HG02678 (cell line): ENCODE data around the gene AP4E1.
"Not testable (repeated sequence)": the region's sequence is repeated elsewhere in the genome, so short reads cannot be mapped to it uniquely, and the experiment has no call there.

Source experiments
- ATAC-seq: cut with Tn5 transposase; IDR thresholded peaks from one replicate; pipeline ENCODE4 v1.9.1; 2021; ENCODE audit warnings: mild to moderate bottlenecking, moderate library complexity; ENCODE audit not compliant: unreplicated experiment

The AP4E1 gene

DNA sequence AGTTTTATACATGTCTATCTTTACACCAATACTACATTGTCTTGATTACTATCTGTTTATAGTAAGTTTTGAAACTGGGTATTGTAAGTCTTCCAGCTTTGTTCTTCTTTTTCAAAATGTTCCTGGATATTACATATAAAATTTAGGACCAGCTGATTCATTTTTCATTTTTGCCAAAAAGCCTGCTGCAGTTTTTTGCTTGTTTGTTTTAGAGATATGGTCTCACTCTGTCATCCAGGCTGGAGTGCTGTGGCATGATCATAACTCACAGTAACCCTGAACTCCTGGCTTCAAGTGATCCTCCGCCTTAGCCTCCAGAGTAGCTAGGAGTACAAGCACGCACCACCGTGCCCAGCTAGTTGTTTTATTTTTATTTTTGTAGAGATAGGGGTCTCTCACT, 20.4 kb upstream of the AP4E1 start:
- ATAC-seq = no peak

- ATAC-seq = no peak
Measured at GRCh38 chr15:50889589-50889988, 18.9 kb upstream of the AP4E1 start.

DNA sequence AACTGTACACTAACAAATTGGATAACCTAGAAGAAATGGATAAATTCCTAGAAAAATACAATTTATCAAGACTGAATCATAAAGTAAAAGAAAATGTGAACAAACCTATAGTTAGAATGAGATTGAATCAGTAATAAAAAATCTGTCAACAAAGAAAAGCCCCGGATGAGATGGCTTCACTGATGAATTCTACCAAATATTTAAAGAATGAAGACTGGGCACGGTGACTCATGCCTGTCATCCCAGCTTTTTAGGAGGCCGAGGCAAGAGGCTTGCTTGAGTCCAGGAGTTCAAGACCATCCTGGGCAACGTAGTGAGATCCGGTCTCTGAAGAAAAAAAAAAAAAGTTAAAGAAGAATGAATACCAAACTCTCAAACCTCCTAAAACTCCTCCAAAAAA, 17.7 kb upstream of the AP4E1 start:
- no peak for ATAC-seq

- no peak for ATAC-seq
Measured at GRCh38 chr15:50891159-50891558, 17.3 kb upstream of the AP4E1 start.

DNA sequence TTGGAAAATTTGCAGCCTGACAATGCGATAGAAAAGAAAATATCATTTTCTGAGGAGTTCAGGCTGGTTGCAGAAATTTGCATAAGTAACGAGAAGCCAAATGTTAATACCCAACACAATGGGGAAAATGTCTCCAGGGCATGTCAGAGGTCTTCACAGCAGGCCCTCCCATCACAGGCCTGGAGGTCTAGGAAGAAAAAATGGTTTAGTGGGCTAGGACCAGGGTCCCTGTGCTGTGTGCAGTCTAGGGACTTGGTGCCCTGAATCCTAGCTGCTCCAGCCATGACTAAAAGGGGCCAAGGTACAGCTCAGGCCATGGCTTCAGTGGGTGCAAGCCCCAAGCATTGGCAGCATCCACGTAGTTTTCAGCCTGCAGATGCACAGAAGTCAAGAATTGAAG, 14.5 kb upstream of the AP4E1 start:
- ATAC-seq = no peak

DNA sequence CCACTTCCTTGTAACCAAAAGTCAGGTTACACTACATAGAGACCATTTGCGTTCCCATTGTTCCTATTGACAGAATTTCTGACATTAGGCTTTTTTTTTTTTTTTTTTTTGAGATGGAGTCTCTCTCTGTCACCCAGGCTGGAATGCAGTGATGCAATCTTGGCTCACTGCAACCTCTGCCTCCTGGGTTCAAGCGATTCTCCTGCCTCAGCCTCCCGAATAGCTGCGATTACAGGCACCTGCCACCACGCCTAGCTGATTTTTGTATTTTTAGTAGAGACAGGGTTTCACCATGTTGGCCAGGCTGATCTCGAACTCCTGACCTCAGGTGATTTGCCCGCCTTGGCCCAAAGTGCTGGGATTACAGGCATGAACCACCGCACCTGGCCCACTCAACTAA, 7.1 kb upstream of the AP4E1 start:
- not testable (repeated sequence) for ATAC-seq

DNA sequence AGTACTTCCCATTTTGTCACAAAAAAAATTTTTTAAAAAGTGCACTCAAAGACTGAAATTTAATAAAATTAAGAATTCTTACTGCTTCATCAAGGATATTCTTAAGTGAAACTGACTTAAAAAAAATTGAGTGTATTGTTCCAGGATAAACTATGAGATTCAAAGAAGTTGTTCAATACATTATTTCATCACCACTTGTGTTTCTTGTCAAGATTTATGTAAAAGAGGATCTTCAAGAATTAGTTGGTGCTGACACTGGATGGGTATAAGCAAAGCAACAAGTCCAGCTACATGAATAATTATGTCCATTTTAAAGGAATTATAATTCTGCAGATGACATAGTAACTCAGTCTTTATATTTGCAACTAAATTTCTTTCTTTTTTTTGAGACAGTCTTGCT, 4.3 kb upstream of the AP4E1 start:
- ATAC-seq = no peak

GRCh38 chr15:50905055-50905454, 3.4 kb upstream of the AP4E1 start:
- no peak for ATAC-seq

GRCh38 chr15:50906954-50907600, 1.4 kb upstream of the AP4E1 start:
- peak; percentile 56 for ATAC-seq

- ATAC-seq = peak; percentile 26
Measured at GRCh38 chr15:50907601-50908208, 778 bp upstream of the AP4E1 start.

DNA sequence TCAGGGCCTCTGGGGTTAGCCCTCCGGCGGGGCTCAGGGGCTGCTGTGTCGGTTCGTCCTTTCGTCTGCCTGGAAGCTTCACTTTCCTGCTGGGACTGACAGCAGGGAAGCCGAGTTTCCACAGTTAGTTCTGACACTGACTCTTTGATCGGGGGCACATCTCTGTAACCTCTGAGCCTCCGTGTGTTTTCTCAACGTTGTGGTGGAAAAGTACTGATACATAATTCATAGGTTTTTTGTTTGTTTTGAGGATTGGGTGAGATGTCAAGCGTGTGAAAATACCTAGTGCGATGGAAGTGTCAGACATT, 481 bp downstream of the AP4E1 start:
- ATAC-seq = peak; percentile 1

- ATAC-seq = not testable (repeated sequence)
Measured at GRCh38 chr15:50910426-50910795, 1.9 kb downstream of the AP4E1 start.

- no peak for ATAC-seq
Measured at GRCh38 chr15:50911001-50911400, 2.5 kb downstream of the AP4E1 start.

DNA sequence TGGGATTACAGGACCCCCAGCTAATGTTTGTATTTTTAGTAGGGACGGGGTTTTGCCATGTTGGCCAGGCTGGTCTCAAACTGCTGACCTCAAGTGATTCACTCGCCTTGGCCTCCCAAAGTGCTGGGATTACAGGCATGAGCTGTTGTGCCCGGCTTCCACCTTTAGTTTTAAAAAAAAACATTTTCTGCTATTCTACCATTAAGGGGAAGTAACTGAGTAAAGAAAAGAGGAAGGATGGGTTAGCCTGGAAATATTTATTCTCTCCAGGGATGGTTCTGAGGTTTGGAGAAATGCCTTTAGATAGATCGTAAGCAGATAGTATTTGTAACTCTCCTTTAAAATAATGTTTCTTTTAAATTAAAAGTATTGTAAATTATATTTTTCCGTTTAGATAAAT, 3.1 kb downstream of the AP4E1 start:
- no peak for ATAC-seq

DNA sequence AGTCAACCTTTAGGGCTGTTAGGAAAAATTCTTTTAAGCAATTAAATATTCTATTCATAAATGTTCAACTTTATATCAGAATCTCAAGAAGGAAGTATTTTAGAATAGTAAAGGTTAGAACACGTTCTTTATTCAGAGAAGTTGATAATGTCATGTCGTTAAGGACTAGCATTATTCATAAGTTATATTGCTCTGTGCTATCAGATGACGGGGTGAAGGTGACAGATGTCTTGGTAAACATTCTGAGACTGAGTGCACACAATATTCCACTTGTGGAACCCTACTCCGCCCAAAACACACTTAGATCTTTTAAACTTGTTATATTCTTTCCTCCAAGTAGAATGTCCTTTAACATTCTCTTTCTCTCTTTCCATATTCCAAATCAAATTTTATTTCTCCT, 7.9 kb downstream of the AP4E1 start:
- ATAC-seq = no peak

DNA sequence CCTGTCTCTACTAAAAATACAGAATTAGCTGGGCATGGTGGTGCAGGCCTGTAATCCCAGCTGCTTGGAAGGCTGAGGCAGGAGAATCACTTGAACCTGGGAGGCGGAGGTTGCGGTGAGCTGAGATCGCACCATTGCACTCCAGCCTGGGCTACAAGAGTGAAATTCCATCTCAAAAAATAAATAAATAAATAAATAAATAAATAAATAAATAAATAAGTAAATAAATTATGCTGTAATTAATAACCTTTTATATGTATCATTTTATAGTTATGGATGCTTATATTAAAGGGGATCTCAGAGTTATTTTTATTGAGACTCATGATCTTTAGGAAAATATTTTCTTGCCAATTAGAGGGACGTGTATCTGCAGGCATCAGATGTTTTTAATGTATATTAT, 10.9 kb downstream of the AP4E1 start:
- ATAC-seq = not testable (repeated sequence)

GRCh38 chr15:50925281-50925680, 16.8 kb downstream of the AP4E1 start:
- no peak for ATAC-seq

GRCh38 chr15:50929062-50929461, 20.6 kb downstream of the AP4E1 start:
- ATAC-seq = no peak

- ATAC-seq = no peak
Measured at GRCh38 chr15:50930792-50931191, 22.3 kb downstream of the AP4E1 start.

DNA sequence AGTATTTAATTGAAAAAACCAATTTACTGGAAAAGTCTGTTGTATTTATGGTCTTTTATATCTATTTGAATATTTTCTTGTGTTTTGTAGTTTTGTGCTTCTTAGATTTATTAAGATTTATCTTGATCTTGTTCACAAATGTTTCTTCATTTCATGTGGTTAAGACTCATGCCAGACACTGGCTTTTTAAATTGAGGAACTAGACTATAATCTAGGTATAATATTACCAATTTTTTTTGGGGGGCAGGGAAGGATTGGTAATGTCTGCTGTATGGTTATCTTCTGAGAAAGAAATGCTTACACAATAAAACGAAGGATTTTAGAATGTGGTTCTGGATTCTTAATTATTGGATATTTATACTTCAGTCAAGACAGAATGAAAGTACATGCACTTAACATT, 24.9 kb downstream of the AP4E1 start:
- ATAC-seq = no peak

DNA sequence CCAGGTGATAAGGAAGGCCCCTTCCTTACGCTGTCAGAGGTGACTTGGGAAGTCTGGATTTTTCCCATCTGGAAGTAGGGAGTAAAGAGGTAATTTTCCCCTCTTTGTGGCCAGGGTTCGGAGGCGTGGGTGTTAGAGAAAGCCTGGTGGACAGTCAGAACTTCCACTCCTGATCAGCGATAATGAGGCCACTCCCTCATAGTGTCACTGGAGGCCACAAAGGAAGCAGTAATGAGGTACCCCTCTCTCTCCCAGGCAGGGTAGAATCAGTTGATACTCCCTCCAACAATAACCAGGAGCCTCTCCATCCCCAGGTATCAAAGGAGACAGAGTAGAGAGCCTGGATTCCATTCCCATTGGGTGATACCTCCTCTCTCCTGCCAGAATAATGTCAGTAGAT, 30.0 kb downstream of the AP4E1 start:
- no peak for ATAC-seq

- no peak for ATAC-seq
Measured at GRCh38 chr15:50939911-50940310, 31.4 kb downstream of the AP4E1 start.

DNA sequence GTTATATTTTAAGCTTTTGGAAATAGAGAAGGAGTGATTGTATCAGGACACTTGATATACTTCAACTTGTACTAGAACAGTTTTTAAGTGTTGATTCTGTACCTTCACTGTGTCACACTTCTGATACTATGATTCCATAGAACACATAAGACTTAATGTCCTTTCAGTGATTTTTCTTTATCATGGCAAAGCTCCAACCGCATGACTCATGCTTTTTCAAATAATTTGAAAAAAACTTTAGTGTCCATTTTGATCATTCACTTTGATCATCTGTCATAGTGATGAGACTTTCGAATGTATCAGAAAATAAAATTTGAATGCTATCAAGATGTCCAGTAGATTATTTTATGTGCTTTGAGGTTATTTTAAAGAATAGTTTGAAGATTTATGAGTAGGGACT, 32.0 kb downstream of the AP4E1 start:
- no peak for ATAC-seq
